SK-N-SH (cell line): Measurements from ENCODE around the gene IFNLR1.

Source experiments
- CHD2 ChIP-seq: fragments of 150-350 bp; IDR thresholded peaks from 2 replicates; pipeline ENCODE4 v1.6.1; 2018; ENCODE audit warnings: low read length; ENCODE audit not compliant: partially characterized antibody
- CTCF ChIP-seq: fragments of 200-600 bp; sonication (generic); IDR thresholded peaks from 2 replicates; pipeline ENCODE4 v1.6.1; 2017; ENCODE audit warnings: antibody characterized with exemption, mild to moderate bottlenecking, moderate library complexity
- EZH2phosphoT487 ChIP-seq: fragments of 200-600 bp; sonication (generic); IDR thresholded peaks from 2 replicates; pipeline ENCODE4 v1.6.1; 2017; ENCODE audit warnings: low read depth, mixed run types, mild to moderate bottlenecking, antibody characterized with exemption, moderate library complexity, borderline replicate concordance
- GATA2 ChIP-seq: sonication (generic); formaldehyde crosslinking; IDR thresholded peaks from 2 replicates; pipeline ENCODE4 v1.5.0; 2020; ENCODE audit warnings: mild to moderate bottlenecking, missing genetic modification reagents
- MAX ChIP-seq: IDR thresholded peaks from 2 replicates; pipeline ENCODE4 v1.4.0; 2012; ENCODE audit warnings: low read depth
- TEAD4 ChIP-seq: IDR thresholded peaks from 2 replicates; pipeline ENCODE4 v1.4.0; 2012; ENCODE audit warnings: mild to moderate bottlenecking, borderline replicate concordance; ENCODE audit not compliant: insufficient read depth
- TF ChIP-seq, protein P1 (sequence below): IDR thresholded peaks from 2 replicates; pipeline ENCODE4 v1.4.0; 2012; ENCODE audit warnings: low read depth, borderline replicate concordance

DNA sequence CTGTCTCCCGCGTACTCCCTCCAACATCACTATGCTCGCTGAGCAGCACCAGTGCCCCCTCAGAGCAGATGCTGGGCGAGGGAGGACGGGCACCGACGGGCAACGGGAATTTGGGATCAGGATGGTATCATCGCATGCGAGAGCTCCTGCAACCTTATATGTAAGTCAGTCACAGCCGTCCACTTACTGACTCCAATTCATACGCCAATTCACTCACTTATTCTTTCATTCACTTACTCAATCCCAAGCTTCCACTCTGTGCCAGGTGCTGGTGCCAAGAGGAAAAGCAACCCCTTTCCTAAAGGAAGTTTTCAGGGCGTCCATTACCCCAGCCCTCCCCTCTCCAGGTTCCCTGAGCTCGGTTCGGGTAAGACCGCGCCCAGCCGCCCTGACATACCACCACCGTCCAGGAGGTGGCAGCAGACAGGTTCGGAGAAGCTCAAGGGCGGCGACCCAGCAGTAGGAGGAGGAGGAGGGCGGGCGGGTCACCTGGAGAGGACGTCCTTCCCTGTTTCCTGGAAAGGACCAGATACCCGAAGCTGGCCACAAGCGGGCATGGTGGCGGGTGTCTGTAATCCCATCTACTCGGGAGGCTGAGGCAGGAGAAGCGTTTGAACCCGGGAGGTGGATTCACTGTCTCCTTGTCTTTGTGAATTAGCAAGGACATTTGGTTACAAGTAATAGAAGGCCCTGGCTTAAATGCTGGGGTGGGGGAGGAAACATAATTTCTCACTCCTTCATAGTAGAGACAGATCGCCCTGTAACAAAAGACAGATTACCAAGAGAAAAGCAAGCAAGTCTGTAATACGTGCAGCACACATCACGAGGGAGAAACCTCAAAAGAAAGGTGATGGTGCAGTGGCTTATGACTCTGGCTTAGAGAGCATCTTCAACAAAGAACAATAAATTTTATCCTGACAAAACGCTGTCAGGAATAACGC lies 36.6 kb downstream of the IFNLR1 start:
- TF ChIP-seq GATA2 (CRISPR knock-in tag) (no peak), EZH2phosphoT487 (no peak), CTCF (peak; percentile 78), TEAD4 (no peak), MAX (no peak), CHD2 (no peak)
- TF ChIP-seq, protein P1, sequence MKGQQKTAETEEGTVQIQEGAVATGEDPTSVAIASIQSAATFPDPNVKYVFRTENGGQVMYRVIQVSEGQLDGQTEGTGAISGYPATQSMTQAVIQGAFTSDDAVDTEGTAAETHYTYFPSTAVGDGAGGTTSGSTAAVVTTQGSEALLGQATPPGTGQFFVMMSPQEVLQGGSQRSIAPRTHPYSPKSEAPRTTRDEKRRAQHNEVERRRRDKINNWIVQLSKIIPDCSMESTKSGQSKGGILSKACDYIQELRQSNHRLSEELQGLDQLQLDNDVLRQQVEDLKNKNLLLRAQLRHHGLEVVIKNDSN: no peak
